GM12878 (cell line): ENCODE measurements around the gene CCR2. TPM values are rescaled to one million over a fixed set of nuclear protein-coding genes. Genes with fewer than 3 reads are reported as not detected.

Experiments used
- ATAC-seq: fragments of 200-7000 bp; cut with Tn5 transposase; 3 replicates; pipeline ENCODE4 v1.9.1; 2020; ENCODE audit warnings: mild to moderate bottlenecking, moderate library complexity
- BruUV-seq: library from RNA; stranded (reverse); fragments of 400-500 nt; replicated peaks from 2 replicates; lab custom pipeline; 2021; lab: Mats Ljungman, UMichigan
- CTCF ChIA-PET: fragments of 300-600 bp; sonication (Branson Sonifier 250); formaldehyde crosslinking; extraction: SDS; loops from one replicate; lab custom pipeline; 2021; ENCODE audit warnings: inconsistent platforms; lab: Yijun Ruan, JAX
- POLR2A ChIA-PET: fragments of 350-600 bp; formaldehyde crosslinking; extraction: SDS; loops from one replicate; lab custom pipeline; 2021; ENCODE audit warnings: inconsistent platforms; lab: Charles Lee
- RAD21 ChIA-PET: fragments of 300-600 bp; sonication (Branson Sonifier 250); formaldehyde crosslinking; loops from one replicate; lab custom pipeline; 2023; ENCODE audit warnings: antibody characterized with exemption; ENCODE audit not compliant: unreplicated experiment; lab: Charles Lee
- SMC1A ChIA-PET: fragments of 300-600 bp; sonication (Branson Sonifier 250); formaldehyde crosslinking; loops from one replicate; lab custom pipeline; 2023; ENCODE audit not compliant: unreplicated experiment, uncharacterized antibody; lab: Charles Lee
- DNase-seq: peaks from one replicate; pipeline ENCODE4 v3.0.0-alpha.2; 2011; ENCODE audit warnings: low read depth, low spot score
- FAIRE-seq: peaks from 3 replicates; lab custom pipeline; 2011; peaks lifted over from hg19 to GRCh38; lab: Jason Lieb, UNC
- H2AFZ ChIP-seq: 2 replicates; pipeline ENCODE4 v1.6.0; 2011; ENCODE audit warnings: low read depth, low read length, control low read depth; ENCODE audit not compliant: control insufficient read depth
- H3K27ac ChIP-seq: 2 replicates; pipeline ENCODE4 v1.5.1; 2011; ENCODE audit warnings: control low read depth; ENCODE audit not compliant: control insufficient read depth, insufficient read depth
- H3K27me3 ChIP-seq, 2 experiments: replicated peaks in 1 of 2; 2 replicates each; pipeline versions ENCODE4 v1.6.0 to v1.6.1; 2011; ENCODE audit warnings: low read length in 1 of 2; ENCODE audit not compliant: control insufficient read depth in 2 of 2, insufficient read depth in 2 of 2
- H3K36me3 ChIP-seq, 2 experiments: 2 replicates each; pipeline ENCODE4 v1.5.1; 2011; ENCODE audit warnings: low read length in 1 of 2; ENCODE audit not compliant: control insufficient read depth in 2 of 2, insufficient read depth in 2 of 2
- H3K4me1 ChIP-seq: 2 replicates; pipeline ENCODE4 v1.6.1; 2011; ENCODE audit warnings: mild to moderate bottlenecking, low read length, moderate library complexity, mixed read lengths; ENCODE audit not compliant: control insufficient read depth, insufficient read depth
- H3K4me2 ChIP-seq: 2 replicates; pipeline ENCODE4 v1.6.0; 2011; ENCODE audit warnings: control low read depth; ENCODE audit not compliant: control insufficient read depth, insufficient read depth
- H3K4me3 ChIP-seq: fragments of 200-600 bp; sonication (generic); 2 replicates; pipeline ENCODE4 v1.5.1; 2016
- H3K79me2 ChIP-seq: 2 replicates; pipeline ENCODE4 v1.6.0; 2011; ENCODE audit warnings: low read length; ENCODE audit not compliant: control insufficient read depth, insufficient read depth
- H3K9ac ChIP-seq: 2 replicates; pipeline ENCODE4 v1.8.0; 2011; ENCODE audit warnings: low read length, control low read depth, mixed read lengths; ENCODE audit not compliant: control insufficient read depth, insufficient read depth
- H3K9me3 ChIP-seq: replicated peaks from 3 replicates; pipeline ENCODE4 v1.5.1; 2011; ENCODE audit warnings: mild to moderate bottlenecking, low read length; ENCODE audit not compliant: control insufficient read depth, insufficient read depth
- H4K20me1 ChIP-seq: 2 replicates; pipeline ENCODE4 v1.6.0; 2011; ENCODE audit not compliant: control insufficient read depth, insufficient read depth
- CREB1 ChIP-seq: IDR thresholded peaks from 2 replicates; pipeline ENCODE4 v1.6.1; 2012; ENCODE audit warnings: low read depth, mild to moderate bottlenecking, inconsistent platforms
- EGR1 ChIP-seq, 2 experiments: IDR thresholded peaks; 1 replicate in 1 of 2; 2 replicates in 1 of 2; pipeline ENCODE4 v1.6.1; 2011 to 2012; ENCODE audit warnings: low read depth in 2 of 2, low read length in 2 of 2, borderline replicate concordance in 1 of 2, mild to moderate bottlenecking in 1 of 2, moderate library complexity in 1 of 2
- EZH2 ChIP-seq: IDR thresholded peaks from 2 replicates; pipeline ENCODE4 v1.6.1; 2012; ENCODE audit warnings: low read depth, mild to moderate bottlenecking, control low read depth, inconsistent platforms, low read length, borderline replicate concordance; ENCODE audit not compliant: control insufficient read depth
- IKZF2 ChIP-seq, 2 experiments: fragments of 450-650 bp; IDR thresholded peaks; 2 replicates each; pipeline ENCODE4 v1.6.1; 2017; ENCODE audit warnings: mild to moderate bottlenecking in 2 of 2, moderate library complexity in 2 of 2
- NR2C2 ChIP-seq: IDR thresholded peaks from 2 replicates; pipeline ENCODE4 v1.6.1; 2011; ENCODE audit warnings: borderline replicate concordance, low read depth; ENCODE audit not compliant: control insufficient read depth, insufficient read length
- NRF1 ChIP-seq: conservative IDR thresholded peaks from 2 replicates; pipeline ENCODE4 v1.6.1; 2011; ENCODE audit warnings: mild to moderate bottlenecking, low read depth, low read length, improper control_type of control experiment
- PAX8 ChIP-seq: fragments of 450-650 bp; IDR thresholded peaks from 2 replicates; pipeline ENCODE4 v1.6.1; 2017; ENCODE audit warnings: mild to moderate bottlenecking, moderate library complexity
- POLR2A ChIP-seq: IDR thresholded peaks from 2 replicates; pipeline ENCODE4 v1.6.1; 2011; ENCODE audit warnings: low read depth, mild to moderate bottlenecking, low read length
- RAD21 ChIP-seq: IDR thresholded peaks from 2 replicates; pipeline ENCODE4 v1.6.1; 2011; ENCODE audit warnings: mild to moderate bottlenecking, low read depth, low read length, moderate library complexity; ENCODE audit not compliant: insufficient read depth
- RFX5 ChIP-seq: IDR thresholded peaks from 2 replicates; pipeline ENCODE4 v1.6.1; 2011; ENCODE audit warnings: low read depth, low read length, improper control_type of control experiment
- SPI1 ChIP-seq: IDR thresholded peaks from 2 replicates; pipeline ENCODE4 v1.6.1; 2011; ENCODE audit warnings: low read depth, mild to moderate bottlenecking, low read length, moderate library complexity, borderline replicate concordance; ENCODE audit not compliant: insufficient read depth
- STAT3 ChIP-seq: IDR thresholded peaks from 2 replicates; pipeline ENCODE4 v1.6.1; 2011; ENCODE audit warnings: low read depth, low read length, improper control_type of control experiment
- SUPT20H ChIP-seq: IDR thresholded peaks from 2 replicates; pipeline ENCODE4 v1.6.1; 2011; ENCODE audit warnings: low read depth, mild to moderate bottlenecking, low read length, moderate library complexity, borderline replicate concordance; ENCODE audit not compliant: control insufficient read depth
- in situ Hi-C: fragments of 300-500 bp; cut with MboI; formaldehyde crosslinking; loops from 9 replicates; pipeline ENCODE4 v1.14.3; 2018; ENCODE audit warnings: mixed read lengths
- intact Hi-C: fragments of 100-400 bp; cut with micrococcal nuclease; formaldehyde crosslinking; loops from one replicate; pipeline ENCODE4 v1.14.2; 2022; ENCODE audit not compliant: unreplicated experiment
- polyA plus RNA-seq, 11 experiments: library from polyadenylated mRNA; depleted of rRNA in 4 of 11; unstranded in 6 of 11; stranded (reverse) in 5 of 11; fragments of >200 nt; fragmentation: Nextera tagmentation in 4 of 11; fragmentation: Illumina TruSeq in 1 of 11; extraction: Ambion mirVana in 4 of 11; extraction: Trizol in 1 of 11; gene quantifications; 1 replicate in 1 of 11; 2 replicates in 10 of 11; pipeline versions ENCODE4 v1.2.1 to v1.2.3, GENCODE V29; 2011 to 2016; ENCODE audit warnings: inconsistent platforms in 2 of 11, missing spikeins in 2 of 11, low read depth in 1 of 11
- total RNA-seq, 4 experiments: library from RNA; depleted of rRNA in 3 of 4; stranded (reverse); fragments of >200 nt in 3 of 4; fragmentation: Illumina TruSeq in 1 of 4; extraction: Trizol in 1 of 4; gene quantifications; 2 replicates each; pipeline versions ENCODE4 v1.2.1 to v1.2.3, GENCODE V29; 2013 to 2021
- TF ChIP-seq, protein P1 (sequence below): fragments of 450-650 bp; formaldehyde crosslinking; IDR thresholded peaks from 2 replicates; pipeline ENCODE4 v1.5.0; 2022; ENCODE audit warnings: mild to moderate bottlenecking, missing genetic modification characterization
- TF ChIP-seq, protein P2 (sequence below): fragments of 150-350 bp; IDR thresholded peaks from 2 replicates; pipeline ENCODE4 v1.6.1; 2014; ENCODE audit warnings: mild to moderate bottlenecking, low read depth, low read length
- TF ChIP-seq, protein P3 (sequence below): fragments of 450-650 bp; IDR thresholded peaks from 2 replicates; pipeline ENCODE4 v1.6.1; 2017; ENCODE audit warnings: low read depth, mild to moderate bottlenecking, moderate library complexity
- TF ChIP-seq, protein P4 (sequence below): IDR thresholded peaks from 2 replicates; pipeline ENCODE4 v1.6.1; 2012; ENCODE audit warnings: low read depth, low read length, improper control_type of control experiment

CCR2 gene
- total and polyA plus RNA-seq, 10 of the 15 experiments (the other 5 are each of a cell fraction or from before 2014, with no cell fraction given): 1.9 to 4.7 (median 3.5) TPM; not detected in 1

DNA sequence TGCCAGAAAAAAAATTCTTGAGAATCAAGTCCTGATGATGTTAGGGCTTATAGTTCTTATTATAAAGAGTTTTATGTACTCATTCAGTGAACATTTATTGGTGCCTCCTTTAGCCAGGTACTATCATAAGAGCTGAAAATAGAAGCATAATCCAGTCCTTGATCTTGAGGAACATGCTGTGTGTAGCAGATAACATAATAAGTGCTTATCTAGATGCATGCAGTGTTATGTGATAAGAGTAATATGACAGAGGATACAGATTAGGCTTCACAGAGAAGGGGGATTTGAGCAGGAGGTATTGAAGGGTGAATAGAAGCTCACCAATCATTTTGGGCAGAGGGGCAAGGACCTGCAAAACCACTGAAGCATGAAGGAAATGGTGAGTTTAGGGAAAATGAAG, 1.1 kb downstream of the CCR2 start:
- Histone ChIP-seq H3K9ac (no peak overlapping the region), H2AFZ (no peak overlapping the region), H3K9me3 (no peaks in the 10 kb centered on the region), H3K27me3 (no peaks in the 10 kb centered on the region; a peak in 1 of 4 replicates), H3K4me2 (no peak overlapping the region), H3K79me2 (no peaks in the 10 kb centered on the region), H4K20me1 (no peaks in the 10 kb centered on the region), H3K27ac (no peak overlapping the region), H3K4me1 (peaks cover 30% of the 10 kb centered on the region), H3K36me3 (no peaks in the 10 kb centered on the region), H3K4me3 (no peak overlapping the region)
- ATAC-seq (no peak), FAIRE-seq (no peak), DNase-seq (no peak)
- POLR2A ChIA-PET: no interaction called here
- SMC1A ChIA-PET: interaction anchor here (0.8 to 2.6 kb wide), 4 partner anchors 9 to 45 kb away, joined by 3 to 8 read pairs (median 5); partner anchors contain the start of gene CCR5
- RAD21 ChIA-PET: interaction anchor here (0.8 to 2.0 kb wide), 3 partner anchors 13 to 140 kb away, joined by 3 to 4 read pairs (median 4); no protein-coding TSS in a partner anchor
- no peak for TF ChIP-seq CREB1
- no peak for TF ChIP-seq RFX5
- TF ChIP-seq, protein P1, sequence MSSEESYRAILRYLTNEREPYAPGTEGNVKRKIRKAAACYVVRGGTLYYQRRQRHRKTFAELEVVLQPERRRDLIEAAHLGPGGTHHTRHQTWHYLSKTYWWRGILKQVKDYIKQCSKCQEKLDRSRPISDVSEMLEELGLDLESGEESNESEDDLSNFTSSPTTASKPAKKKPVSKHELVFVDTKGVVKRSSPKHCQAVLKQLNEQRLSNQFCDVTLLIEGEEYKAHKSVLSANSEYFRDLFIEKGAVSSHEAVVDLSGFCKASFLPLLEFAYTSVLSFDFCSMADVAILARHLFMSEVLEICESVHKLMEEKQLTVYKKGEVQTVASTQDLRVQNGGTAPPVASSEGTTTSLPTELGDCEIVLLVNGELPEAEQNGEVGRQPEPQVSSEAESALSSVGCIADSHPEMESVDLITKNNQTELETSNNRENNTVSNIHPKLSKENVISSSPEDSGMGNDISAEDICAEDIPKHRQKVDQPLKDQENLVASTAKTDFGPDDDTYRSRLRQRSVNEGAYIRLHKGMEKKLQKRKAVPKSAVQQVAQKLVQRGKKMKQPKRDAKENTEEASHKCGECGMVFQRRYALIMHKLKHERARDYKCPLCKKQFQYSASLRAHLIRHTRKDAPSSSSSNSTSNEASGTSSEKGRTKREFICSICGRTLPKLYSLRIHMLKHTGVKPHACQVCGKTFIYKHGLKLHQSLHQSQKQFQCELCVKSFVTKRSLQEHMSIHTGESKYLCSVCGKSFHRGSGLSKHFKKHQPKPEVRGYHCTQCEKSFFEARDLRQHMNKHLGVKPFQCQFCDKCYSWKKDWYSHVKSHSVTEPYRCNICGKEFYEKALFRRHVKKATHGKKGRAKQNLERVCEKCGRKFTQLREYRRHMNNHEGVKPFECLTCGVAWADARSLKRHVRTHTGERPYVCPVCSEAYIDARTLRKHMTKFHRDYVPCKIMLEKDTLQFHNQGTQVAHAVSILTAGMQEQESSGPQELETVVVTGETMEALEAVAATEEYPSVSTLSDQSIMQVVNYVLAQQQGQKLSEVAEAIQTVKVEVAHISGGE: no peak
- TF ChIP-seq NR2C2: no peak
- no peak for TF ChIP-seq IKZF2 (IDR thresholded peaks at IDR 0.05)
- no peak for TF ChIP-seq PAX8
- TF ChIP-seq SUPT20H: no peak
- TF ChIP-seq NRF1: no peak
- no peak for TF ChIP-seq EZH2
- TF ChIP-seq, protein P2, sequence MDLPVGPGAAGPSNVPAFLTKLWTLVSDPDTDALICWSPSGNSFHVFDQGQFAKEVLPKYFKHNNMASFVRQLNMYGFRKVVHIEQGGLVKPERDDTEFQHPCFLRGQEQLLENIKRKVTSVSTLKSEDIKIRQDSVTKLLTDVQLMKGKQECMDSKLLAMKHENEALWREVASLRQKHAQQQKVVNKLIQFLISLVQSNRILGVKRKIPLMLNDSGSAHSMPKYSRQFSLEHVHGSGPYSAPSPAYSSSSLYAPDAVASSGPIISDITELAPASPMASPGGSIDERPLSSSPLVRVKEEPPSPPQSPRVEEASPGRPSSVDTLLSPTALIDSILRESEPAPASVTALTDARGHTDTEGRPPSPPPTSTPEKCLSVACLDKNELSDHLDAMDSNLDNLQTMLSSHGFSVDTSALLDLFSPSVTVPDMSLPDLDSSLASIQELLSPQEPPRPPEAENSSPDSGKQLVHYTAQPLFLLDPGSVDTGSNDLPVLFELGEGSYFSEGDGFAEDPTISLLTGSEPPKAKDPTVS: no peak
- no peak for TF ChIP-seq POLR2A
- TF ChIP-seq, protein P3, sequence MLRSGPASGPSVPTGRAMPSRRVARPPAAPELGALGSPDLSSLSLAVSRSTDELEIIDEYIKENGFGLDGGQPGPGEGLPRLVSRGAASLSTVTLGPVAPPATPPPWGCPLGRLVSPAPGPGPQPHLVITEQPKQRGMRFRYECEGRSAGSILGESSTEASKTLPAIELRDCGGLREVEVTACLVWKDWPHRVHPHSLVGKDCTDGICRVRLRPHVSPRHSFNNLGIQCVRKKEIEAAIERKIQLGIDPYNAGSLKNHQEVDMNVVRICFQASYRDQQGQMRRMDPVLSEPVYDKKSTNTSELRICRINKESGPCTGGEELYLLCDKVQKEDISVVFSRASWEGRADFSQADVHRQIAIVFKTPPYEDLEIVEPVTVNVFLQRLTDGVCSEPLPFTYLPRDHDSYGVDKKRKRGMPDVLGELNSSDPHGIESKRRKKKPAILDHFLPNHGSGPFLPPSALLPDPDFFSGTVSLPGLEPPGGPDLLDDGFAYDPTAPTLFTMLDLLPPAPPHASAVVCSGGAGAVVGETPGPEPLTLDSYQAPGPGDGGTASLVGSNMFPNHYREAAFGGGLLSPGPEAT: no peak
- TF ChIP-seq STAT3: no peak
- no peak for TF ChIP-seq EGR1 (IDR thresholded peaks at IDR 0.05; ENCODE audit: borderline replicate concordance in 1 of 2, low read depth in 2 of 2, low read length in 2 of 2)
- no peak for TF ChIP-seq SPI1
- no peak for TF ChIP-seq RAD21
- TF ChIP-seq, protein P4, sequence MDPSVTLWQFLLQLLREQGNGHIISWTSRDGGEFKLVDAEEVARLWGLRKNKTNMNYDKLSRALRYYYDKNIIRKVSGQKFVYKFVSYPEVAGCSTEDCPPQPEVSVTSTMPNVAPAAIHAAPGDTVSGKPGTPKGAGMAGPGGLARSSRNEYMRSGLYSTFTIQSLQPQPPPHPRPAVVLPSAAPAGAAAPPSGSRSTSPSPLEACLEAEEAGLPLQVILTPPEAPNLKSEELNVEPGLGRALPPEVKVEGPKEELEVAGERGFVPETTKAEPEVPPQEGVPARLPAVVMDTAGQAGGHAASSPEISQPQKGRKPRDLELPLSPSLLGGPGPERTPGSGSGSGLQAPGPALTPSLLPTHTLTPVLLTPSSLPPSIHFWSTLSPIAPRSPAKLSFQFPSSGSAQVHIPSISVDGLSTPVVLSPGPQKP: no peak
- BruUV-seq: no TSS peak
- in situ Hi-C loops: no loop called here
- intact Hi-C loops: loop anchor here (5.0 kb wide), 1 partner anchor 38 kb away; no protein-coding TSS in a partner anchor
- CTCF ChIA-PET: interaction anchor here (1.1 kb wide), 1 partner anchor 139 kb away, joined by 3 read pairs; no protein-coding TSS in a partner anchor
